HepG2 (cell line): ENCODE data around the gene CNNM4. TPM values are rescaled to one million over a fixed set of nuclear protein-coding genes. Genes with fewer than 3 reads are reported as not detected.
A peak's percentile ranks its signal among the peaks of the same experiment; 100 is the strongest.

Experiments used
- CBFB ChIP-seq: sonication (generic); formaldehyde crosslinking; IDR thresholded peaks from 2 replicates; pipeline ENCODE4 v1.4.0; 2020; ENCODE audit warnings: missing genetic modification reagents
- FOSL2 ChIP-seq: sonication (generic); formaldehyde crosslinking; IDR thresholded peaks from 2 replicates; pipeline ENCODE4 v1.4.0; 2020; ENCODE audit warnings: missing genetic modification reagents
- FOXA1 ChIP-seq, 2 experiments: fragments of 450-650 bp in 1 of 2; sonication (generic) in 1 of 2; formaldehyde crosslinking in 1 of 2; IDR thresholded peaks; 2 replicates each; pipeline versions ENCODE4 v1.4.0 to v1.6.1; 2016 to 2020; ENCODE audit warnings: missing genetic modification reagents in 1 of 2
- NFKBIZ ChIP-seq: IDR thresholded peaks from 2 replicates; pipeline ENCODE4 v1.6.1; 2018; ENCODE audit warnings: missing genetic modification reagents, missing compliant biosample characterization
- PCBP1 ChIP-seq: fragments of 200-400 bp; formaldehyde crosslinking; IDR thresholded peaks from 2 replicates; pipeline ENCODE4 v1.6.1; 2017; ENCODE audit warnings: mild to moderate bottlenecking, low read depth, low read length, borderline replicate concordance
- PHF21A ChIP-seq: sonication (generic); formaldehyde crosslinking; IDR thresholded peaks from 2 replicates; pipeline ENCODE4 v1.5.0; 2020; ENCODE audit warnings: mild to moderate bottlenecking, missing genetic modification reagents
- SIX4 ChIP-seq: sonication (generic); formaldehyde crosslinking; IDR thresholded peaks from 2 replicates; pipeline ENCODE4 v1.4.0; 2020; ENCODE audit warnings: missing genetic modification reagents
- SP1 ChIP-seq, 2 experiments: fragments of 450-650 bp in 1 of 2; sonication (generic) in 1 of 2; formaldehyde crosslinking in 1 of 2; IDR thresholded peaks; 2 replicates each; pipeline versions ENCODE4 v1.4.0 to v1.6.1; 2016 to 2020; ENCODE audit warnings: missing genetic modification reagents in 1 of 2
- YEATS2 ChIP-seq: sonication (generic); formaldehyde crosslinking; IDR thresholded peaks from 2 replicates; pipeline ENCODE4 v1.4.0; 2020; ENCODE audit warnings: missing genetic modification reagents, borderline replicate concordance
- ZBTB21 ChIP-seq: sonication (generic); formaldehyde crosslinking; IDR thresholded peaks from 2 replicates; pipeline ENCODE4 v1.4.0; 2020; ENCODE audit warnings: missing genetic modification reagents
- ZBTB8A ChIP-seq: sonication (generic); formaldehyde crosslinking; IDR thresholded peaks from 2 replicates; pipeline ENCODE4 v1.4.0; 2020; ENCODE audit warnings: mild to moderate bottlenecking, low read depth, missing genetic modification reagents, borderline replicate concordance
- ZC3H13 ChIP-seq: sonication (generic); formaldehyde crosslinking; IDR thresholded peaks from 2 replicates; pipeline ENCODE4 v1.8.1; 2023; ENCODE audit warnings: mild to moderate bottlenecking, missing genetic modification reagents, moderate library complexity
- ZFX ChIP-seq: sonication (generic); formaldehyde crosslinking; IDR thresholded peaks from 2 replicates; pipeline ENCODE4 v1.4.0; 2020; ENCODE audit warnings: mild to moderate bottlenecking, low read depth, missing genetic modification reagents, moderate library complexity
- ZNF121 ChIP-seq: sonication (generic); formaldehyde crosslinking; IDR thresholded peaks from 2 replicates; pipeline ENCODE4 v1.5.0; 2020; ENCODE audit warnings: mild to moderate bottlenecking, missing genetic modification reagents
- ZNF205 ChIP-seq: IDR thresholded peaks from 2 replicates; pipeline ENCODE4 v1.6.1; 2018; ENCODE audit warnings: missing biosample characterization, missing genetic modification reagents
- ZNF251 ChIP-seq: sonication (generic); formaldehyde crosslinking; IDR thresholded peaks from 2 replicates; pipeline ENCODE4 v1.9.0; 2021; ENCODE audit warnings: mild to moderate bottlenecking, missing genetic modification reagents
- ZNF430 ChIP-seq: sonication (generic); formaldehyde crosslinking; IDR thresholded peaks from 2 replicates; pipeline ENCODE4 v1.9.0; 2021; ENCODE audit warnings: mild to moderate bottlenecking, missing genetic modification reagents
- ZNF768 ChIP-seq: sonication (generic); formaldehyde crosslinking; IDR thresholded peaks from 2 replicates; pipeline ENCODE4 v1.4.0; 2020; ENCODE audit warnings: missing genetic modification reagents
- ZNF841 ChIP-seq: sonication (generic); formaldehyde crosslinking; IDR thresholded peaks from 2 replicates; pipeline ENCODE4 v1.8.1; 2023; ENCODE audit warnings: missing genetic modification reagents, borderline replicate concordance
- polyA plus RNA-seq, 8 experiments: library from polyadenylated mRNA; depleted of rRNA in 3 of 8; stranded (reverse) in 7 of 8; unstranded in 1 of 8; fragments of >200 nt; fragmentation: Illumina TruSeq in 4 of 8; extraction: Trizol in 4 of 8; gene quantifications; 2 replicates each; pipeline versions ENCODE4 v1.2.1 to v1.2.3, GENCODE V29; 2011 to 2016; ENCODE audit warnings: low read depth in 4 of 8, missing spikeins in 1 of 8, mixed read lengths in 1 of 8; ENCODE audit not compliant: insufficient read depth in 1 of 8
- total RNA-seq, 5 experiments: library from RNA; depleted of rRNA; stranded (reverse); fragments of >200 nt; fragmentation: Illumina TruSeq; extraction: Trizol; gene quantifications; 2 replicates each; pipeline ENCODE4 v1.2.3, GENCODE V29; 2016; ENCODE audit warnings: low read depth in 1 of 5
- TF ChIP-seq, protein P1 (sequence below): IDR thresholded peaks from 2 replicates; pipeline ENCODE4 v1.6.1; 2018; ENCODE audit warnings: missing genetic modification reagents
- TF ChIP-seq, protein P2 (sequence below): sonication (generic); formaldehyde crosslinking; IDR thresholded peaks from 2 replicates; pipeline ENCODE4 v1.4.0; 2020; ENCODE audit warnings: missing genetic modification reagents
- TF ChIP-seq, protein P3 (sequence below): sonication (generic); IDR thresholded peaks from 2 replicates; pipeline ENCODE4 v1.6.1; 2016; ENCODE audit warnings: low read depth, borderline replicate concordance
- TF ChIP-seq, protein P4 (sequence below): sonication (generic); formaldehyde crosslinking; IDR thresholded peaks from 2 replicates; pipeline ENCODE4 v1.4.0; 2020; ENCODE audit warnings: mild to moderate bottlenecking, low read depth, missing genetic modification reagents
- TF ChIP-seq, protein P5 (sequence below): sonication (generic); formaldehyde crosslinking; IDR thresholded peaks from 2 replicates; pipeline ENCODE4 v1.5.0; 2020; ENCODE audit warnings: missing genetic modification reagents, mild to moderate bottlenecking, borderline replicate concordance

The CNNM4 gene
- total and polyA plus RNA-seq, 2 of the 13 experiments (the other 11 are each of a cell fraction or from before 2014, with no cell fraction given), result 5.9 to 8.4 TPM

DNA sequence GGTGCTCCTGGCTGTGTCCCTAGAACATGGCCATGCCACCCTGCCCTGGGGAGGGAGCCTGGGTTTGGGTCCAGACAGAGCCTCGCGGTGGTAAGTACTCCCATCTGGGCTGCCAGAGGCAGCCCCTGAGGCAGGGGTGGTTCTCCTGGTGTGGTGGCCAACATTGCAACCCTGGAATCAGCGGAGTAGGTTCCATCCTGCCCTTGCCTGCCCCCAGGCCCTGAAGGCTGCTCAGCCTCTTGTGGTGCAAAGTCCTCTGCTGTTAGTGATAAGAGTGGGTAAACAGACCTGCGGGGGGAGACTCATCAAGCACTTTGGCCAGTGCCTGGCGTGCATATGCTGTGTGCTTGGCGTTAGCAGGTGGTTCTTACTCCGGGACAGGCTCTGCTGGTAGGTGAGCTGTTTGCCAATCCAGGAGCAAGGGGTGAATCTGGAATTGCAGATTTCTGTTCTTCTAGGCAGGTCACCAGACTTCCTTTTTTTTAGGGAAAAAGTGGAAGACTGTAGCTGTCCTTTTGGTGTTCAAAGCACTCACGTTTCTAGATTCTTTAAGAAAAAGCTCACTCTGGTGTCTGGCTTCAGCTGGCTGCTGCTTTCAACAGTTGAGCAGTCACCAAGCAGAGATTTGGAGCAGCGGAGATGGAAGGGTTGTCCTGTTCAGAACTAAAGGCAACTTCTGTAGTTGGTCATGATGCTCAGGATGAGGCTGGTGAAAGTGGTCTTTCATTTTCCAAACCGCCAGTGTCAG, 58.6 kb downstream of the CNNM4 start (continued):
- TF ChIP-seq FOXA1 (IDR thresholded peaks at IDR 0.05) (peak; percentile 56; the same call in 1 of the 2 replicates), FOXA1 (CRISPR knock-in tag; IDR thresholded peaks at IDR 0.05) (peak; percentile 99), ZFX (peak; percentile 85), ZNF841 (CRISPR knock-in tag) (no peak), ZNF430 (CRISPR knock-in tag) (peak; percentile 96), ZNF205 (CRISPR knock-in tag) (peak; percentile 92), PCBP1 (no peak), ZC3H13 (no peak; the same call in 1 of the 2 replicates), ZBTB8A (CRISPR knock-in tag) (no peak), PHF21A (CRISPR knock-in tag) (peak; percentile 99), CBFB (CRISPR knock-in tag) (peak; percentile 86), NFKBIZ (CRISPR knock-in tag) (peak; percentile 85; the same call in 1 of the 2 replicates), FOSL2 (CRISPR knock-in tag) (peak; percentile 91), SP1 (IDR thresholded peaks at IDR 0.05) (no peak), SP1 (CRISPR knock-in tag; IDR thresholded peaks at IDR 0.05) (peak; percentile 76), SIX4 (CRISPR knock-in tag) (peak; percentile 78), ZNF121 (peak; percentile 92), YEATS2 (peak; percentile 63; the same call in 1 of the 2 replicates), ZNF768 (CRISPR knock-in tag) (peak; percentile 58), ZNF251 (CRISPR knock-in tag) (no peak), ZBTB21 (CRISPR knock-in tag) (no peak)
- TF ChIP-seq, protein P1, sequence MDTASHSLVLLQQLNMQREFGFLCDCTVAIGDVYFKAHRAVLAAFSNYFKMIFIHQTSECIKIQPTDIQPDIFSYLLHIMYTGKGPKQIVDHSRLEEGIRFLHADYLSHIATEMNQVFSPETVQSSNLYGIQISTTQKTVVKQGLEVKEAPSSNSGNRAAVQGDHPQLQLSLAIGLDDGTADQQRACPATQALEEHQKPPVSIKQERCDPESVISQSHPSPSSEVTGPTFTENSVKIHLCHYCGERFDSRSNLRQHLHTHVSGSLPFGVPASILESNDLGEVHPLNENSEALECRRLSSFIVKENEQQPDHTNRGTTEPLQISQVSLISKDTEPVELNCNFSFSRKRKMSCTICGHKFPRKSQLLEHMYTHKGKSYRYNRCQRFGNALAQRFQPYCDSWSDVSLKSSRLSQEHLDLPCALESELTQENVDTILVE, result peak; percentile 82
- TF ChIP-seq, protein P2, sequence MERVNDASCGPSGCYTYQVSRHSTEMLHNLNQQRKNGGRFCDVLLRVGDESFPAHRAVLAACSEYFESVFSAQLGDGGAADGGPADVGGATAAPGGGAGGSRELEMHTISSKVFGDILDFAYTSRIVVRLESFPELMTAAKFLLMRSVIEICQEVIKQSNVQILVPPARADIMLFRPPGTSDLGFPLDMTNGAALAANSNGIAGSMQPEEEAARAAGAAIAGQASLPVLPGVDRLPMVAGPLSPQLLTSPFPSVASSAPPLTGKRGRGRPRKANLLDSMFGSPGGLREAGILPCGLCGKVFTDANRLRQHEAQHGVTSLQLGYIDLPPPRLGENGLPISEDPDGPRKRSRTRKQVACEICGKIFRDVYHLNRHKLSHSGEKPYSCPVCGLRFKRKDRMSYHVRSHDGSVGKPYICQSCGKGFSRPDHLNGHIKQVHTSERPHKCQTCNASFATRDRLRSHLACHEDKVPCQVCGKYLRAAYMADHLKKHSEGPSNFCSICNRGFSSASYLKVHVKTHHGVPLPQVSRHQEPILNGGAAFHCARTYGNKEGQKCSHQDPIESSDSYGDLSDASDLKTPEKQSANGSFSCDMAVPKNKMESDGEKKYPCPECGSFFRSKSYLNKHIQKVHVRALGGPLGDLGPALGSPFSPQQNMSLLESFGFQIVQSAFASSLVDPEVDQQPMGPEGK (CRISPR knock-in tag), result peak; percentile 99
- TF ChIP-seq, protein P3, sequence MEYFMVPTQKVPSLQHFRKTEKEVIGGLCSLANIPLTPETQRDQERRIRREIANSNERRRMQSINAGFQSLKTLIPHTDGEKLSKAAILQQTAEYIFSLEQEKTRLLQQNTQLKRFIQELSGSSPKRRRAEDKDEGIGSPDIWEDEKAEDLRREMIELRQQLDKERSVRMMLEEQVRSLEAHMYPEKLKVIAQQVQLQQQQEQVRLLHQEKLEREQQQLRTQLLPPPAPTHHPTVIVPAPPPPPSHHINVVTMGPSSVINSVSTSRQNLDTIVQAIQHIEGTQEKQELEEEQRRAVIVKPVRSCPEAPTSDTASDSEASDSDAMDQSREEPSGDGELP, result peak; percentile 92
- TF ChIP-seq, protein P4, sequence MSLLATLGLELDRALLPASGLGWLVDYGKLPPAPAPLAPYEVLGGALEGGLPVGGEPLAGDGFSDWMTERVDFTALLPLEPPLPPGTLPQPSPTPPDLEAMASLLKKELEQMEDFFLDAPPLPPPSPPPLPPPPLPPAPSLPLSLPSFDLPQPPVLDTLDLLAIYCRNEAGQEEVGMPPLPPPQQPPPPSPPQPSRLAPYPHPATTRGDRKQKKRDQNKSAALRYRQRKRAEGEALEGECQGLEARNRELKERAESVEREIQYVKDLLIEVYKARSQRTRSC, result no peak
- TF ChIP-seq, protein P5, sequence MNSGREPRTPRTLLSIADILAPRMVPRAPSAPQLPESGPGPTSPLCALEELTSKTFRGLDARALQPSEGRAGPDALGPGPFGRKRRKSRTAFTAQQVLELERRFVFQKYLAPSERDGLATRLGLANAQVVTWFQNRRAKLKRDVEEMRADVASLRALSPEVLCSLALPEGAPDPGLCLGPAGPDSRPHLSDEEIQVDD, result no peak
